ENCODE measurements around the gene DMPK. TPM values are rescaled to one million over a fixed set of nuclear protein-coding genes. Genes with fewer than 3 reads are reported as not detected.

Gene DMPK
- total and polyA plus RNA-seq, 2 experiments from 2014 or later, result 9.8 to 24.0 TPM

DNA sequence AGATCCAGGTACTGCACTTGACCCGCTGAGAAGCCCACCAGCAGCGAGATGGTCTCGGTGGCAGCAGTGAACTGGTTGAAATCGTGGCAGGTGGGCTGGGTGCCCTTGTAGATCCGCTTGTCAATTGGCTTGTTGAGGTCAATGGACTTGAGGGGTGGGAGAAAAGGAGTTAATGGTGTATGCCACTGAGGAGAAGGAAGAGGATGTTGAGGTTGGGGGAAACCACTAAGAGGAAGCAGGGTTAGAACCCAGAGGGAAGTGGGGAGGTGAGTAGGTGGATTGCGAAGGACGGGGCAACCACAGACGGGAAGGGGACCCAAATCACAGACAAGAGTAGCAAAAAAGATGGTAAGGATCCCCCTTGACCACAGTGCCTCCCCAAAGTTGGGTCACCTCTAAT is 8.7 kb upstream of the DMPK start:
- no peak for ATAC-seq
- H3K36me3 ChIP-seq (ENCODE audit: insufficient read depth), result peaks cover 6% of the 10 kb centered on the region; the same call in 1 of the 2 replicates
- H3F3A ChIP-seq (replicated peaks; ENCODE audit: low read depth), result peaks cover 9% of the 10 kb centered on the region; the same call in 1 of the 2 replicates
- TF ChIP-seq JUNB (IDR thresholded peaks at IDR 0.05; ENCODE audit: unreplicated experiment) (no peak), POLR2AphosphoS5 (IDR thresholded peaks at IDR 0.05; ENCODE audit: low read depth) (no peak), CREB1 (CRISPR knock-in tag; IDR thresholded peaks at IDR 0.05; ENCODE audit: low read depth) (no peak), ZNF331 (CRISPR knock-in tag; IDR thresholded peaks at IDR 0.05; ENCODE audit: low read depth) (no peak), ZNF114 (CRISPR knock-in tag; IDR thresholded peaks at IDR 0.05) (no peak), STAT1 (IDR thresholded peaks at IDR 0.05; ENCODE audit: unreplicated experiment) (no peak), EZH2phosphoT487 (IDR thresholded peaks at IDR 0.05; ENCODE audit: unreplicated experiment) (no peak), EZH2 (IDR thresholded peaks at IDR 0.05; ENCODE audit: low read depth, unreplicated experiment) (no peak), NANOG (IDR thresholded peaks at IDR 0.05; ENCODE audit: borderline replicate concordance) (no peak)
- TF ChIP-seq, protein P1, sequence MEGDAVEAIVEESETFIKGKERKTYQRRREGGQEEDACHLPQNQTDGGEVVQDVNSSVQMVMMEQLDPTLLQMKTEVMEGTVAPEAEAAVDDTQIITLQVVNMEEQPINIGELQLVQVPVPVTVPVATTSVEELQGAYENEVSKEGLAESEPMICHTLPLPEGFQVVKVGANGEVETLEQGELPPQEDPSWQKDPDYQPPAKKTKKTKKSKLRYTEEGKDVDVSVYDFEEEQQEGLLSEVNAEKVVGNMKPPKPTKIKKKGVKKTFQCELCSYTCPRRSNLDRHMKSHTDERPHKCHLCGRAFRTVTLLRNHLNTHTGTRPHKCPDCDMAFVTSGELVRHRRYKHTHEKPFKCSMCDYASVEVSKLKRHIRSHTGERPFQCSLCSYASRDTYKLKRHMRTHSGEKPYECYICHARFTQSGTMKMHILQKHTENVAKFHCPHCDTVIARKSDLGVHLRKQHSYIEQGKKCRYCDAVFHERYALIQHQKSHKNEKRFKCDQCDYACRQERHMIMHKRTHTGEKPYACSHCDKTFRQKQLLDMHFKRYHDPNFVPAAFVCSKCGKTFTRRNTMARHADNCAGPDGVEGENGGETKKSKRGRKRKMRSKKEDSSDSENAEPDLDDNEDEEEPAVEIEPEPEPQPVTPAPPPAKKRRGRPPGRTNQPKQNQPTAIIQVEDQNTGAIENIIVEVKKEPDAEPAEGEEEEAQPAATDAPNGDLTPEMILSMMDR (conservative IDR thresholded peaks at IDR 0.05; ENCODE audit: low read depth in 2 of 2), result no peak
- TF ChIP-seq, protein P2, sequence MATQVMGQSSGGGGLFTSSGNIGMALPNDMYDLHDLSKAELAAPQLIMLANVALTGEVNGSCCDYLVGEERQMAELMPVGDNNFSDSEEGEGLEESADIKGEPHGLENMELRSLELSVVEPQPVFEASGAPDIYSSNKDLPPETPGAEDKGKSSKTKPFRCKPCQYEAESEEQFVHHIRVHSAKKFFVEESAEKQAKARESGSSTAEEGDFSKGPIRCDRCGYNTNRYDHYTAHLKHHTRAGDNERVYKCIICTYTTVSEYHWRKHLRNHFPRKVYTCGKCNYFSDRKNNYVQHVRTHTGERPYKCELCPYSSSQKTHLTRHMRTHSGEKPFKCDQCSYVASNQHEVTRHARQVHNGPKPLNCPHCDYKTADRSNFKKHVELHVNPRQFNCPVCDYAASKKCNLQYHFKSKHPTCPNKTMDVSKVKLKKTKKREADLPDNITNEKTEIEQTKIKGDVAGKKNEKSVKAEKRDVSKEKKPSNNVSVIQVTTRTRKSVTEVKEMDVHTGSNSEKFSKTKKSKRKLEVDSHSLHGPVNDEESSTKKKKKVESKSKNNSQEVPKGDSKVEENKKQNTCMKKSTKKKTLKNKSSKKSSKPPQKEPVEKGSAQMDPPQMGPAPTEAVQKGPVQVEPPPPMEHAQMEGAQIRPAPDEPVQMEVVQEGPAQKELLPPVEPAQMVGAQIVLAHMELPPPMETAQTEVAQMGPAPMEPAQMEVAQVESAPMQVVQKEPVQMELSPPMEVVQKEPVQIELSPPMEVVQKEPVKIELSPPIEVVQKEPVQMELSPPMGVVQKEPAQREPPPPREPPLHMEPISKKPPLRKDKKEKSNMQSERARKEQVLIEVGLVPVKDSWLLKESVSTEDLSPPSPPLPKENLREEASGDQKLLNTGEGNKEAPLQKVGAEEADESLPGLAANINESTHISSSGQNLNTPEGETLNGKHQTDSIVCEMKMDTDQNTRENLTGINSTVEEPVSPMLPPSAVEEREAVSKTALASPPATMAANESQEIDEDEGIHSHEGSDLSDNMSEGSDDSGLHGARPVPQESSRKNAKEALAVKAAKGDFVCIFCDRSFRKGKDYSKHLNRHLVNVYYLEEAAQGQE (IDR thresholded peaks at IDR 0.05; ENCODE audit: unreplicated experiment), result no peak
- TF ChIP-seq, protein P3, sequence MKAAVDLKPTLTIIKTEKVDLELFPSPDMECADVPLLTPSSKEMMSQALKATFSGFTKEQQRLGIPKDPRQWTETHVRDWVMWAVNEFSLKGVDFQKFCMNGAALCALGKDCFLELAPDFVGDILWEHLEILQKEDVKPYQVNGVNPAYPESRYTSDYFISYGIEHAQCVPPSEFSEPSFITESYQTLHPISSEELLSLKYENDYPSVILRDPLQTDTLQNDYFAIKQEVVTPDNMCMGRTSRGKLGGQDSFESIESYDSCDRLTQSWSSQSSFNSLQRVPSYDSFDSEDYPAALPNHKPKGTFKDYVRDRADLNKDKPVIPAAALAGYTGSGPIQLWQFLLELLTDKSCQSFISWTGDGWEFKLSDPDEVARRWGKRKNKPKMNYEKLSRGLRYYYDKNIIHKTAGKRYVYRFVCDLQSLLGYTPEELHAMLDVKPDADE (IDR thresholded peaks at IDR 0.05), result no peak
- TF ChIP-seq, protein P4, sequence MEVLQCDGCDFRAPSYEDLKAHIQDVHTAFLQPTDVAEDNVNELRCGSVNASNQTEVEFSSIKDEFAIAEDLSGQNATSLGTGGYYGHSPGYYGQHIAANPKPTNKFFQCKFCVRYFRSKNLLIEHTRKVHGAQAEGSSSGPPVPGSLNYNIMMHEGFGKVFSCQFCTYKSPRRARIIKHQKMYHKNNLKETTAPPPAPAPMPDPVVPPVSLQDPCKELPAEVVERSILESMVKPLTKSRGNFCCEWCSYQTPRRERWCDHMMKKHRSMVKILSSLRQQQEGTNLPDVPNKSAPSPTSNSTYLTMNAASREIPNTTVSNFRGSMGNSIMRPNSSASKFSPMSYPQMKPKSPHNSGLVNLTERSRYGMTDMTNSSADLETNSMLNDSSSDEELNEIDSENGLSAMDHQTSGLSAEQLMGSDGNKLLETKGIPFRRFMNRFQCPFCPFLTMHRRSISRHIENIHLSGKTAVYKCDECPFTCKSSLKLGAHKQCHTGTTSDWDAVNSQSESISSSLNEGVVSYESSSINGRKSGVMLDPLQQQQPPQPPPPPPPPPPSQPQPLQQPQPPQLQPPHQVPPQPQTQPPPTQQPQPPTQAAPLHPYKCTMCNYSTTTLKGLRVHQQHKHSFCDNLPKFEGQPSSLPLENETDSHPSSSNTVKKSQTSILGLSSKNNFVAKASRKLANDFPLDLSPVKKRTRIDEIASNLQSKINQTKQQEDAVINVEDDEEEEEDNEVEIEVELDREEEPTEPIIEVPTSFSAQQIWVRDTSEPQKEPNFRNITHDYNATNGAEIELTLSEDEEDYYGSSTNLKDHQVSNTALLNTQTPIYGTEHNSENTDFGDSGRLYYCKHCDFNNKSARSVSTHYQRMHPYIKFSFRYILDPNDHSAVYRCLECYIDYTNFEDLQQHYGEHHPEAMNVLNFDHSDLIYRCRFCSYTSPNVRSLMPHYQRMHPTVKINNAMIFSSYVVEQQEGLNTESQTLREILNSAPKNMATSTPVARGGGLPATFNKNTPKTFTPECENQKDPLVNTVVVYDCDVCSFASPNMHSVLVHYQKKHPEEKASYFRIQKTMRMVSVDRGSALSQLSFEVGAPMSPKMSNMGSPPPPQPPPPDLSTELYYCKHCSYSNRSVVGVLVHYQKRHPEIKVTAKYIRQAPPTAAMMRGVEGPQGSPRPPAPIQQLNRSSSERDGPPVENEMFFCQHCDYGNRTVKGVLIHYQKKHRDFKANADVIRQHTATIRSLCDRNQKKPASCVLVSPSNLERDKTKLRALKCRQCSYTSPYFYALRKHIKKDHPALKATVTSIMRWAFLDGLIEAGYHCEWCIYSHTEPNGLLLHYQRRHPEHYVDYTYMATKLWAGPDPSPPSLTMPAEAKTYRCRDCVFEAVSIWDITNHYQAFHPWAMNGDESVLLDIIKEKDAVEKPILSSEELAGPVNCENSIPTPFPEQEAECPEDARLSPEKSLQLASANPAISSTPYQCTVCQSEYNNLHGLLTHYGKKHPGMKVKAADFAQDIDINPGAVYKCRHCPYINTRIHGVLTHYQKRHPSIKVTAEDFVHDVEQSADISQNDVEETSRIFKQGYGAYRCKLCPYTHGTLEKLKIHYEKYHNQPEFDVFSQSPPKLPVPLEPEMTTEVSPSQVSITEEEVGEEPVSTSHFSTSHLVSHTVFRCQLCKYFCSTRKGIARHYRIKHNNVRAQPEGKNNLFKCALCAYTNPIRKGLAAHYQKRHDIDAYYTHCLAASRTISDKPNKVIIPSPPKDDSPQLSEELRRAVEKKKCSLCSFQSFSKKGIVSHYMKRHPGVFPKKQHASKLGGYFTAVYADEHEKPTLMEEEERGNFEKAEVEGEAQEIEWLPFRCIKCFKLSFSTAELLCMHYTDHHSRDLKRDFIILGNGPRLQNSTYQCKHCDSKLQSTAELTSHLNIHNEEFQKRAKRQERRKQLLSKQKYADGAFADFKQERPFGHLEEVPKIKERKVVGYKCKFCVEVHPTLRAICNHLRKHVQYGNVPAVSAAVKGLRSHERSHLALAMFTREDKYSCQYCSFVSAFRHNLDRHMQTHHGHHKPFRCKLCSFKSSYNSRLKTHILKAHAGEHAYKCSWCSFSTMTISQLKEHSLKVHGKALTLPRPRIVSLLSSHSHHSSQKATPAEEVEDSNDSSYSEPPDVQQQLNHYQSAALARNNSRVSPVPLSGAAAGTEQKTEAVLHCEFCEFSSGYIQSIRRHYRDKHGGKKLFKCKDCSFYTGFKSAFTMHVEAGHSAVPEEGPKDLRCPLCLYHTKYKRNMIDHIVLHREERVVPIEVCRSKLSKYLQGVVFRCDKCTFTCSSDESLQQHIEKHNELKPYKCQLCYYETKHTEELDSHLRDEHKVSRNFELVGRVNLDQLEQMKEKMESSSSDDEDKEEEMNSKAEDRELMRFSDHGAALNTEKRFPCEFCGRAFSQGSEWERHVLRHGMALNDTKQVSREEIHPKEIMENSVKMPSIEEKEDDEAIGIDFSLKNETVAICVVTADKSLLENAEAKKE (CRISPR knock-in tag; IDR thresholded peaks at IDR 0.05), result no peak
- H3K27ac ChIP-seq (ENCODE audit: low read depth), result no peak overlapping the region
- peak overlapping the region; percentile 99; the same call in 1 of the 2 replicates for H3K4me2 ChIP-seq
- Mint-ChIP-seq H3K36me3 (ENCODE audit: low read depth) (peaks cover 45% of the 10 kb centered on the region), H3K27me3 (ENCODE audit: insufficient read depth, low read depth, poor library complexity) (peaks cover 8% of the 10 kb centered on the region), H3K4me1 (peaks cover 20% of the 10 kb centered on the region), H3K27ac (no peak overlapping the region), H3K9me3 (no peaks in the 10 kb centered on the region; the same call in none of the 3 replicates), H3K4me3 (peak overlapping the region; percentile 96)
- H3K79me2 ChIP-seq (replicated peaks; ENCODE audit: insufficient read depth), result peaks cover 17% of the 10 kb centered on the region
- H3K27me3 ChIP-seq (ENCODE audit: insufficient read depth), result no peaks in the 10 kb centered on the region
- H3K4me1 ChIP-seq (ENCODE audit: insufficient read depth), result peaks cover 6% of the 10 kb centered on the region
- no peaks in the 10 kb centered on the region for H3K9me2 ChIP-seq (ENCODE audit: insufficient read depth)
- peaks cover 18% of the 10 kb centered on the region for H4K20me1 ChIP-seq (replicated peaks; ENCODE audit: insufficient read depth)
- no peak overlapping the region for H3K4me3 ChIP-seq
- DNase-seq (ENCODE audit: low spot score), result no peak
- H2AFZ ChIP-seq, result no peak overlapping the region

Data from GM23338 (cell line).